GM10248 (cell line): ENCODE results near the gene EFCAB9.
"Not testable (repeated sequence)": the region's sequence is repeated elsewhere in the genome, so short reads cannot be mapped to it uniquely, and the experiment has no call there.

Source experiments
- CTCF ChIA-PET: fragments of 300-600 bp; sonication (Branson Sonifier 250); formaldehyde crosslinking; extraction: SDS; loops from one replicate; lab custom pipeline; 2021; ENCODE audit warnings: antibody characterized with exemption; lab: Yijun Ruan, JAX
- POLR2A ChIA-PET: fragments of 350-650 bp; sonication (Branson Sonifier 250); formaldehyde crosslinking; extraction: SDS; loops from one replicate; lab custom pipeline; 2020; ENCODE audit warnings: antibody characterized with exemption; lab: Yijun Ruan, JAX
- DNase-seq: peaks from one replicate; pipeline ENCODE4 v3.0.0; 2012; ENCODE audit errors: extremely low spot score
- TF ChIP-seq, protein P1 (sequence below): IDR thresholded peaks from 2 replicates; pipeline ENCODE4 v1.5.1; 2012; ENCODE audit warnings: mild to moderate bottlenecking, low read depth; ENCODE audit errors: extremely low read depth, missing control alignments, control extremely low read depth

Gene EFCAB9

DNA sequence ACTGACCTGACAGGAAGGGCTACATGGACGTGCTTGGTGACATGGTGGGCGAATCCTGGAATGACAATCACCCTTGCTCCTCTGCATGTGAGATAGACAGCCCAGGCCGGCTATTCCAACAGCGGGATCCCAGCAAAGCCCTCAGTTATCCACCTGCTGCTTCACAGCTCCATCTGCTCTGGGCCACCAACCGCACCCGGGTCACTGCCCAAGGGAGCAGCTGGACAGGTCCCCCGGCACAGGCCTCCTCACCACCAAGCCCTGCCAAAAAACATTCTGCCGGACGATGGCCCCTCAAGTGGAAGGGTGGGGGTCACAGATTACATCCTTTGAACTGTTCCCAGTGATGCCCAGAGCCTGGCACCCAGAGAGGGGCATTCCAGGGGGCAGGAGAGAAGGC, 45.6 kb upstream of the EFCAB9 start:
- TF ChIP-seq, protein P1, sequence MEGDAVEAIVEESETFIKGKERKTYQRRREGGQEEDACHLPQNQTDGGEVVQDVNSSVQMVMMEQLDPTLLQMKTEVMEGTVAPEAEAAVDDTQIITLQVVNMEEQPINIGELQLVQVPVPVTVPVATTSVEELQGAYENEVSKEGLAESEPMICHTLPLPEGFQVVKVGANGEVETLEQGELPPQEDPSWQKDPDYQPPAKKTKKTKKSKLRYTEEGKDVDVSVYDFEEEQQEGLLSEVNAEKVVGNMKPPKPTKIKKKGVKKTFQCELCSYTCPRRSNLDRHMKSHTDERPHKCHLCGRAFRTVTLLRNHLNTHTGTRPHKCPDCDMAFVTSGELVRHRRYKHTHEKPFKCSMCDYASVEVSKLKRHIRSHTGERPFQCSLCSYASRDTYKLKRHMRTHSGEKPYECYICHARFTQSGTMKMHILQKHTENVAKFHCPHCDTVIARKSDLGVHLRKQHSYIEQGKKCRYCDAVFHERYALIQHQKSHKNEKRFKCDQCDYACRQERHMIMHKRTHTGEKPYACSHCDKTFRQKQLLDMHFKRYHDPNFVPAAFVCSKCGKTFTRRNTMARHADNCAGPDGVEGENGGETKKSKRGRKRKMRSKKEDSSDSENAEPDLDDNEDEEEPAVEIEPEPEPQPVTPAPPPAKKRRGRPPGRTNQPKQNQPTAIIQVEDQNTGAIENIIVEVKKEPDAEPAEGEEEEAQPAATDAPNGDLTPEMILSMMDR = no peak
- no peak for DNase-seq
- POLR2A ChIA-PET = no interaction called here
- CTCF ChIA-PET = no interaction called here

DNA sequence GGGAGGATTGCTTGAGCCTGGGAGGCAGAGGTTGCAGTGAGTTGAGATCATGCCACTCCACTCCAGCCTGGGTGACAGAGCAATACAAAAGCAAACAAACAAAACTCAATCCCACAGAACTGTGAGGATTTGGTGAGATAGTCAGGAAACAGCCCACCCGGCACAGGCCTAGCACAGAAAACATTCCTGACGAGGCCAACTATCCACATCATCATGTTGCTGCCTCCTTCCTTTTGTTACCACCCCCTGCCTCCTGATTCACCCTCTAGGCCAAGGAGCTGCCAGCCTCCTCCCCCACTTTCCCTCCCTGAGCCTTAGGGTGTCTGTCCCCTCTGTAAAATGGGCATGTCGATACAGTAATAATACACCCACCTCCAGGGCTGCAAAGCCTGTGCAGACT, 44.9 kb upstream of the EFCAB9 start:
- DNase-seq = no peak
- TF ChIP-seq, protein P1 = no peak
- POLR2A ChIA-PET = no interaction called here
- CTCF ChIA-PET = no interaction called here

DNA sequence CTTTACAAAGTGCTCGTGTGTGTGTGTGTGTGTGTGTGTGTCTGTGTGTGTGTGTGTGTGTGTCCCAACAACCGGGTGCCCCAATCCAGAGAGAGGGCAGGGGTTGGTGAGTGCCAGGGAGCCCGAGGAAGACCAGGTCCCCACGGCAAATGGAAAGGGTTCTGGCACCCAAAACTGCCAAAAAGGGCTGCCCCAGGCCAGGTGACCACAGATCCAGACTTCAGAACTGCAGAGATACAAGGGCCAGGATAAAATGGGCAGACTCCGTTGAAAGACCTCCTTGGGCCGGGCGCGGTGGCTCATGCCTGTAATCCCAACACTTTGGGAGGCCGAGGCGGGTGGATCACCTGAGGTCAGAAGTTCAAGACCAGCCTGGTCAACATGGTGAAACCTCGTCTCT, 44.5 kb upstream of the EFCAB9 start:
- POLR2A ChIA-PET, DNase-seq, CTCF ChIA-PET: not testable (repeated sequence)

DNA sequence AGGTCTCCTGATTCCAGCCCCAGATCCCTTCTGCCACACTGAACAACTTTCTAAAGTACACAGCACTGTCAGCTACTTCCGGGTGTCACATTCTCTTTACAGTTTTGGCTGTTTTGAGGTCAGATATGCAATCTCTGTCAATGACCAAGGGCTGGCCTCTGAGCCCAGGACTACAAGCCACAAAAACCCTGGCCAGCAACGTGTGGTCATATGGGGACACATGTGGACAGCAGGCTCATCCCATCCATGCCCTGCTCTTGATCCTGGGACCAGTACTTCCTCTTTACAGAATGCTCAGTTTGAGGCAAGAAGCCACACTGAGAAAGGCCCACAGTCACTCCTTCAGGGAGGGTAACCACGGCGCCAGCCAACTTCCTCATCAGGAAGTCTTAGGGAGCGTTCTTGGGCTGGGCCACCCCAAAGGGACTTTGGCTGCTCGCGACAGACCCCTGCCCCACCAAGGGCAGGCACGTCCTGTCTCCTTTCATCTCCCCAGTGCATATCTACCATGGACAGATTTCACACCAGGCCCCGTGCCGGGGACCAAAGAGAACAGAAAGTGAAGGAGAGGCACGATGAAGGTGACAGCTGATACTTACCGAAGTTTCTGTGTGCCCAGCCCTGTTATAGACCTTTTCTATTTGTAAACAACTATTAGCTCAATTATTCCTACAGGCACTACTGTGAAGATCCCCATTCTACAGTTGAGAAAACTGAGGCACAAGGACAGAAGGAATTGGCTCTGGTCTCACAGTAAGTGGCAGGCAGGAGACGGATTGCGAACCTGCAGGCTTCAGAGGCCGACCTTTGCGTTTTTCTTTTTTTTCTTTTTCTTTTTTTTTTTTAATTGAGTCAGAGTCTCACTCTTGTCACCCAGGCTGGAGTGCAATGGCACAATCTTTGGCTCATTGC, 43.2 kb upstream of the EFCAB9 start:
- CTCF ChIA-PET = interaction anchor here (1.3 to 2.3 kb wide), 3 partner anchors 14 to 36 kb away, joined by 3 to 6 read pairs (median 5); no protein-coding TSS in a partner anchor
- POLR2A ChIA-PET = interaction anchor here (1.1 kb wide), 1 partner anchor 24 kb away, joined by 4 read pairs; no protein-coding TSS in a partner anchor
- DNase-seq = peak; percentile 68
- TF ChIP-seq, protein P1 = no peak

DNA sequence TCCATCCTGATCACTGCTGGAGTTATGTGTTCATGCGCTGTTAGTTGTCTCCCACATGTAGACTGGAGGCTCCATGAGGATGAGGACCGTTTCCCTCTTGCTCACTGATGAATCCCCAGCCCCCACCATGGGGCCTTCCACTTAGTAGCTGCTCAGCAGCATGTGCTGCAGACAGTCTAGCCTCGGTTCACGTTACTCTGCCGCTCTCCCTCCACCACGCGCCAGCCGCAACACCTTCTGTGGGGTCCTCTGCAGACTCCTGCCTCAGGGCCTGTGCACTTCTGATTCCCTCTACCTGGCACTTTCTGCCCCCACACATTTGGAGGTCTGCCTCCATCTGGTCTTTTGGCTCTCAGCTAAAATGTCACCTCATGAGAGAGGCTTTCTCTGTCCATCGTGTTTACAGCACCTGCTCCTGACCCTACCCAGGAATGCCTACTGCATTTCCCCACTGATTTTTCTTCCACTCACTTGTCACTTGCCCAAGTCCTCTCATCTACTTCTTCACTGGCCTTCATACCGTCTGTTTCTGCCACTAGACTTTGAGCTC, 42.2 kb upstream of the EFCAB9 start:
- POLR2A ChIA-PET = no interaction called here
- CTCF ChIA-PET = interaction anchor here (1.2 to 2.3 kb wide), 9 partner anchors 11 to 37 kb away, joined by 3 to 11 read pairs (median 5); partner anchors contain the start of gene STK10
- DNase-seq = no peak
- TF ChIP-seq, protein P1 = no peak

DNA sequence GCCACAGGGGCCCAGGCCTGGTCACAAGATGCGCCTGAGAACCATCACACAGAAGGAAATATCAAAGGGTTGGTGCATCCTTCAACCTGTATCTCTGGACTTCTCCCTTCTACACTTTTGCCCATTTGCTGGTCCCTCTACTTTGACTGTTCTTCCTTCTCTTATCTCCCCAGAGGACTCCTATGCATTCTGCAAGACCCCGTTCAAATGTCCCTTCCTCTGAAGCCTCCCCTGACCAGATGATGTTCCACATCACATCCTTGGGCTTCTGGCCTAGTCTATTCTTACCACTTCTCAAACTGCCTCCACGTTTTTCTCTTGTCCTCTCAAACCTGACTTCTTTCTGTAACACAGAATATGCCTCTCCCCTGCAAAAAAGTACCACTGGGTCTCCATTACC, 40.3 kb upstream of the EFCAB9 start:
- ChIA-PET CTCF (interaction anchor here (1.3 kb wide), 1 partner anchor 9 kb away, joined by 3 read pairs; no protein-coding TSS in a partner anchor), POLR2A (no interaction called here)

DNA sequence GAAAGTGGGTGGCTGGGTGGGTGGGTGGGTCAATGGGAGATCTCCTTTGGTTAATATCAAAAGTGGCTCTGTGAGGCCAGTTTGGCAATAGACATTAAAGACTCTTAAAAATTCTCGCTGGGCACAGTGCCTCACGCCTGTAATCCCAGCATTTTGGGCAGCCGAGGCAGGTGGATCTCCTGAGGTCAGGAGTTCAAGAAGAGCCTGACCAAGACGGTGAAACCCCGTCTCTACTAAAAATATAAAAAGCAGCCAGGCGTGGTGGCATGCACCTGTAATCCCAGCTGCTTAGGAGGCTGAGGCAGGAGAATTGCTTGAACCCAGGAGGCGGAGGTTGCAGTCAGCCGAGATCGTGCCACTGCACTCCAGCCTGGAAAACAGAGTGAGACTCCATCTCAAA, 38.9 kb upstream of the EFCAB9 start:
- POLR2A ChIA-PET, DNase-seq: not testable (repeated sequence)
- CTCF ChIA-PET = interaction anchor here (0.9 to 1.5 kb wide), 4 partner anchors 8 to 128 kb away, joined by 3 to 4 read pairs (median 3); partner anchors contain the start of gene UBTD2

More for the DNA sequence above, 40.3 kb upstream of the EFCAB9 start:
- TF ChIP-seq, protein P1 = no peak
- no peak for DNase-seq
